ENCODE results near the gene PTPRQ. TPM values are rescaled to one million over a fixed set of nuclear protein-coding genes. Genes with fewer than 3 reads are reported as not detected.

PTPRQ gene
- total RNA-seq, 1 experiment from 2014 or later, result 0.27 TPM

GRCh38 chr12:80721326-80721725 is 277.3 kb downstream of the PTPRQ start:
- no peak for DNase-seq (ENCODE audit: low read depth)
